NCI-H2227 treated with DMSO at 0.1 percent for 48 hours (cell line): ENCODE measurements around the gene RALGPS2.

ENCODE experiments used
- DNase-seq: peaks from one replicate; lab custom pipeline; 2025; lab: John Stamatoyannopoulos, UW

The RALGPS2 gene

GRCh38 chr1:178964469-178965330 lies 239.7 kb downstream of the RALGPS2 start:
- no peak for DNase-seq

- no peak for DNase-seq
These were observed 241.3 kb downstream of the RALGPS2 start for GRCh38 chr1:178966312-178966711.

DNA sequence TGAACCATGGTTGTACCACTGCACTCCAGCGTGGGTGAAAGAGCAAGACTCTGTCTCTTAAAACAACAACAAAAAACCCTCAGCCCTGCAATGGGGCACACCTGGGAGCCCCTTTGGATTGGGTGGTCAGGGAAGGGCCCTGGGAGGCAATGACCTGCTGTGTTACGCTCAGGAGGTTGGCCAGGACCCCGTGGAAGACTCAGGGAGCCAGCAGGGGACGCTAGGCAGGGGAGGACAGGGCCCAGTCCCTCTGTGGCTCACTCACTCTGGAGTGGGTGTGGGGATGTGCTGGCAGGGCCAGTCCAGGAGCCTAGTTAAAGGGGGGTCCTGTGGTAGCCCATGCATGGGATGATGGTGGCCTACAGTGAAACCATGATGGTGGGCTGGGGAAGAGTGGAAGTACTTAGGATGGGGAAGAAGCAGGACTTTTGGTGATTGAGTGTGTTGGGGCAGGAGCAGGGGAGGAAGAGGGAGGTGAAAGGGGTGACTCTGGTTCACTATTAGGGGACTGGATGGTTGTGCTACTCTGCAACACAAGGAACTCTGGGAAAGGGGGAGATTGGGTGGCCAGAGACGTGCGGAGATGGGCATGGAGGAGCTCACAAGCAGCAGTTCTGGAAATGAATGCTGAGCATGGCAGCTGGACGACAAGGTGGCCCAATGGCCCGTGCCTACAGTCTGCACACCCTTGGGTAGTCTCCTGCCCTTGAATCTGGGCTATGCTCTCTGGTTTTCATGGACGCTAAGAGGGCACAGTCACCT lies 244.4 kb downstream of the RALGPS2 start:
- no peak for DNase-seq

- no peak for DNase-seq
These were observed 245.1 kb downstream of the RALGPS2 start for GRCh38 chr1:178970184-178970583.
